Measurements from ENCODE around the gene CNGB1.

Gene CNGB1

DNA sequence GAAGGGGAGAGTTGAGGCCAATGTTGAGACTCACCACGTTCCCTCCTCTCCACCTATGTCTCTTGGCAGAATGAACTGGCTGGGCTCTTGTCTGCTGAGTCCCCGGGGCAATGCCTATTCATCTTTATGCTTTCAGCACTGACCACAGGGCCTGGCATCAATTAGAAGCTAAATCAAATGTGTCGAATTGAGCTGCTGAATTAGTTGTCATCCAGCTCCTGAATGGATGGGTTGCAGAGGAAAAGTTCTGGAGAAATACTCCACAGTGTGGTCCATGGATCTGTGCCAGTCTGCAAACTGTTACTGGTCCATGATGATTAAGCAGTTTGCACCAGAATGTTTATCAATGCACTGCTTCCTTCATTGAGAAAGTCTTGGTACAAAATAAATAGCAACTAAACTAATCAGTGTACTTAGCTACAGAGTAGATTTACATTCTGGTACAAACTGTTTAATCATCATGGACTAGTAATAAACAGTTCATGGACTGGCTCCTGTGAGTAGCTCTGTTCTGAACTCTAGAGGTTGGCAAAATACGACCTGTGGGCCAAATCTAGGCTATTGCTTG, 4.6 kb downstream of the CNGB1 start:
- Histone ChIP-seq H3K9me3 (ENCODE audit: control insufficient read depth, insufficient read depth, low read length) (no peaks in the 10 kb centered on the region), H3K9ac (ENCODE audit: low read depth, low read length) (no peak overlapping the region)

DNA sequence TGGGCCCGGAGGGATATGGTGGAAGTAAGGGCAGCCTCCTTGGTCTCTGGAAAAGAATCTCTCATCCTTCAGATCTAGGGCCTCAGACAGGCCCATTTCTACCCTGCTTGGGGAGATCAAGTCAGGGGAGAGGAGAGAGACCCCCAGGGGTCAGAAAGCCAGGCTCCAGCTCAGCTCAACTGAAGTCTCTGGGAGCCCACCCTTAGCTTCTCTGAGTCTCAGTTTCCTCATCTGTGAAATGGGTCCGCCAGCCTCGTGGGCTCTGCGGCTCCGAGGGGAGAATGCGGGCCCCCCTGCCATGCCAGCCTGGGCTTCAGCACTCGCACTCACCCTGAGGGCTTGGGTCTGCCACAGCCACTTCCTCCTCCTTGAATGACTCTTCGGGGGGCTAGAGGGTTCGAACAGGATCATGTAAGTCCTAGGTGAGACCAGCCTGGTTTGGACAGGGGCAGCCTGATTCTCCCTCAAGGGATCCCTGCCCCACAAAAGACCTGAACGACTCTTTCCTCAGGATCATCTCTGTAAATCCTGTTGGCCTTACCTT, 6.7 kb downstream of the CNGB1 start:
- Histone ChIP-seq H3K27me3 (ENCODE audit: control insufficient read depth, insufficient read depth, low read length) (no peaks in the 10 kb centered on the region), H3K4me1 (ENCODE audit: control insufficient read depth, insufficient read depth, low read length) (no peaks in the 10 kb centered on the region), H3K36me3 (ENCODE audit: control insufficient read depth, insufficient read depth, low read length) (no peaks in the 10 kb centered on the region), H3K9me3 (ENCODE audit: control insufficient read depth, insufficient read depth, low read length) (no peaks in the 10 kb centered on the region), H3K4me3 (ENCODE audit: low read depth, low read length) (no peak overlapping the region), H3K9ac (ENCODE audit: low read depth, low read length) (no peak overlapping the region)

More for the DNA sequence above, 4.6 kb downstream of the CNGB1 start:
- no peaks in the 10 kb centered on the region for H3K27me3 ChIP-seq (ENCODE audit: control insufficient read depth, insufficient read depth, low read length)
- H3K36me3 ChIP-seq (ENCODE audit: control insufficient read depth, insufficient read depth, low read length): no peaks in the 10 kb centered on the region
- H3K4me3 ChIP-seq (ENCODE audit: low read depth, low read length): no peak overlapping the region
- no peaks in the 10 kb centered on the region for H3K4me1 ChIP-seq (ENCODE audit: control insufficient read depth, insufficient read depth, low read length)

DNA sequence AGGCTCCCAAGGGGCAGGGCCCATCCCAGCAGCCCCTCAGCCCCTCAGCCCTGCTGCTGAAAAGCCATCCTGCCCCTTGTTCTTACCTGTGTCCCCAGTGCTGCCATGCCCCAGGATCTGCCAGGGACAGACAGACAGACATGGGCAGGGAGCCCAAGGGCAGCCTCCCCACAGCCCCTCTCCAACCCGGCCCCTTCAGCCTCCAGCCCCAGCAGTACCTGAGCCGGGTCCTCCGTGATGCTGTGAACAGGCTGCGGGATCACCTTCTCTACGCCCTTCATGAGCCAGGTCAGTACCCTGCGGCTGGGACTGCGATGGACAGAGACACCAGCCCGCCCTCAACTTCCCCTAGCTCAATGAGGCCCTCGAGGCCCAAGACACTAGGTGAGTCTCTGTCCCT, 8.2 kb downstream of the CNGB1 start:
- Histone ChIP-seq H3K4me1 (ENCODE audit: control insufficient read depth, insufficient read depth, low read length) (peaks cover 2% of the 10 kb centered on the region), H3K27me3 (ENCODE audit: control insufficient read depth, insufficient read depth, low read length) (no peaks in the 10 kb centered on the region), H3K9me3 (ENCODE audit: control insufficient read depth, insufficient read depth, low read length) (no peaks in the 10 kb centered on the region), H3K4me3 (ENCODE audit: low read depth, low read length) (no peak overlapping the region), H3K36me3 (ENCODE audit: control insufficient read depth, insufficient read depth, low read length) (no peaks in the 10 kb centered on the region), H3K9ac (ENCODE audit: low read depth, low read length) (no peak overlapping the region)

DNA sequence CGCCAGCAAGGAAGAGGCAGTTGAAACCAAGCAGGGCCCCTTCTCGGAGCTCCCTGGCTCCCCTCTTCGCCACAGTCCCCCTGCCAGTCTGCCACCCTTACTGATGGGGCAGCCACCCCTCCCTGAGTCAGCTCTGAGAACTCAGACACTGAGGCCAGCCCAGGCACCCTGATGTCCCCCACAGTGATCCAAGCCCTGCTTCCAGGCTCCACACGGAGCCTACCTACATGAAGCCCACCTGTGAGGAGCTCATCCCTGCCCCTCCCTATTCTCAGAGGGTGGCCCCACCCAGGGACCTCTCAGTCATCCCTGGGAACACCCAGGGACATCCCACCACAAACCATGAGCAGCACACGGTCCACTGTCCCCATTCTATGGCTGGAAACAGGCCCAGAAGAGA, 8.9 kb downstream of the CNGB1 start:
- Histone ChIP-seq H3K9ac (ENCODE audit: low read depth, low read length) (no peak overlapping the region), H3K4me3 (ENCODE audit: low read depth, low read length) (no peak overlapping the region), H3K9me3 (ENCODE audit: control insufficient read depth, insufficient read depth, low read length) (no peaks in the 10 kb centered on the region), H3K4me1 (ENCODE audit: control insufficient read depth, insufficient read depth, low read length) (peaks cover 9% of the 10 kb centered on the region), H3K36me3 (ENCODE audit: control insufficient read depth, insufficient read depth, low read length) (no peaks in the 10 kb centered on the region), H3K27me3 (ENCODE audit: control insufficient read depth, insufficient read depth, low read length) (no peaks in the 10 kb centered on the region)

DNA sequence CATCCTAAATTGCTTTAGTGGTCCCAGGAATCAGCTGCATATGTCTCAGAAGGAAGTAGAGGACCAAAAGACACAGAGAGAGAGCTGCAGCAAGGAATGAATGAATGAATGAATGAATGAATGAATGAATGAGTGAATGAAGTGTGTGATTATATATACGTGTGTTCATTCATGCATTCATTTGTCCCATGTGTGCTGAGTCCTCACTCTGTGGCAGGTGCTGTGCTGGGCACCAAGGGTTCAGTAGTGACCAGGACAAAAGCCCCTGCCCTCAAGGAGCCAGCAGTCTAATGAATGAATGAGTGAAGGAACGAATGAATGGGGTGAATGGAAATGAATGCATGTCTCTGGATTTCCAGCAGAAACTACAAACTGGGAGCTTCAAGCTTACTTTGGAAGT, 9.4 kb downstream of the CNGB1 start:
- Histone ChIP-seq H3K27me3 (ENCODE audit: control insufficient read depth, insufficient read depth, low read length) (no peaks in the 10 kb centered on the region), H3K9me3 (ENCODE audit: control insufficient read depth, insufficient read depth, low read length) (no peaks in the 10 kb centered on the region), H3K4me1 (ENCODE audit: control insufficient read depth, insufficient read depth, low read length) (peaks cover 9% of the 10 kb centered on the region), H3K36me3 (ENCODE audit: control insufficient read depth, insufficient read depth, low read length) (no peaks in the 10 kb centered on the region), H3K9ac (ENCODE audit: low read depth, low read length) (no peak overlapping the region), H3K4me3 (ENCODE audit: low read depth, low read length) (no peak overlapping the region)

DNA sequence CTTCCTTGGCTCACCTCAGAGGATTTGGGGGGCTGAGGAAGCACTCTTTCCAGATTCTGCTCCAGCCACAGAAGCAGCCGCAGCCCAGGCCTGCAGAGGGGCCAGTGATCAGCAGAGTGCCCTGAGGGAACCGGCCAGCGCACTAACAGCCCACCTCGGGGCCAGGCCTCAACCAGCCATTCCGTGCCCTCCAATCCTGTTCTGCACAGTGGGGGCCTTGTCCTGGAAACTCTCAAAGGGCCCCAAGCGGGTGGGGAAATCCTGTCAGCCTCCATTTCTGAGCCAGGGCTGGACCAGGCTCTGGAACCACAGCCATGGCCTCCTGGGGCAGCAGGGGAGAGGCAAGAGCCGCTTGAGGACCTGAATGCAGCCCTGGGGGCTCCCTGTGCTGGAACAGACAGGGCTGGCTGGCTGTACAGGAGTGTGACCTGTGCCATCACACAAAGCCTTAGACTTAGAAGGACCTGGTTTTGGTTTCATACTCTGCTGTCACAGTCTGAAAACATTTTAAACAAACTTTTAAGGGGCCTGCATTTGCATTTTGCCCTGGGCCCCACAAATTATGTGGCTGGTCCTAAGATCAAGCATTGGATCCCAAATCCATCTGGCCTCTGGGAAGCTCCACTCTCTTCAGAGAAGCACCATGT, 10.0 kb downstream of the CNGB1 start:
- Histone ChIP-seq H3K27me3 (ENCODE audit: control insufficient read depth, insufficient read depth, low read length) (no peaks in the 10 kb centered on the region), H3K36me3 (ENCODE audit: control insufficient read depth, insufficient read depth, low read length) (no peaks in the 10 kb centered on the region), H3K4me3 (ENCODE audit: low read depth, low read length) (no peak overlapping the region), H3K9ac (ENCODE audit: low read depth, low read length) (no peak overlapping the region), H3K4me1 (ENCODE audit: control insufficient read depth, insufficient read depth, low read length) (peaks cover 9% of the 10 kb centered on the region), H3K9me3 (ENCODE audit: control insufficient read depth, insufficient read depth, low read length) (no peaks in the 10 kb centered on the region)

DNA sequence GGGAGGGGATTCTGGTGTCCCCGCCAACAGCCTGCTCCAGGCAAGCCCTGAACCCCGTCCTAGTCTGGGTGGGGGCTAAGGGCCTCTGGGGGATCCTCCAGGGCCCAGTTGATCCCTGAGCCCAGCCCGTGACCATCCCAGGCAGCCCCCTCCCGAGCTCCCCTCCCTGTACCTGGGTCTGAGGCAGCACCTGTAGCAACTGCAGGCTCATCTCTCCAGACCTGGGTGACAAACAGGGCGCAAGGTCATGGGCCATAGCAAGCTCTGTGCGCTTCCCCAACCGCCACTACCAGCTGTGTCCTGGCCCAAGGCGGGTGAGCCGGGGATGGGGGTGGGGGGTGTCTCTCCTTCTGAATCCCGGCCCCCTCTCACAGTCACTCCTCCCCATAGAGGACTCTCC, 10.6 kb downstream of the CNGB1 start:
- Histone ChIP-seq H3K9ac (ENCODE audit: low read depth, low read length) (no peak overlapping the region), H3K9me3 (ENCODE audit: control insufficient read depth, insufficient read depth, low read length) (no peaks in the 10 kb centered on the region), H3K4me1 (ENCODE audit: control insufficient read depth, insufficient read depth, low read length) (peaks cover 9% of the 10 kb centered on the region), H3K4me3 (ENCODE audit: low read depth, low read length) (no peak overlapping the region), H3K27me3 (ENCODE audit: control insufficient read depth, insufficient read depth, low read length) (no peaks in the 10 kb centered on the region), H3K36me3 (ENCODE audit: control insufficient read depth, insufficient read depth, low read length) (no peaks in the 10 kb centered on the region)

DNA sequence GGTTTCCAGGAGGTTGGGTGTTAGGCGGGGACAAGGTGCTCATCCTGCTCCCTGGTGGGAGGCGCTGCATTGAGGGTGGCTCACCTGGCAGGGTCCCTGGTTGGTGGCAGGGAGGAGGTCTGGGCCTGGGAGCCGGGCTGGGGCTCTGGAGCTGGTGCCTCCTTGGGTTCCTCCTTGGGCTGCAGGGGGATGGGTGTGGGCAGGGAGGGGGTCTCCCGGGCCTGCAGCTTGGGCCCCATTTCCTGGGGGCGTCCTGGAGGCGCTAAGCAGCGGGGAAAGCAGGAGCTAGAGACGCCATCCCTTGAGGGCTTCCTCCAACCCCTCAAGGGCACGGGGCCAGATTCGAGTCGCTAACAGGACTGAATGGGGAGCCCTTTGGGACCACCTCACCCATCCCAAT, 11.1 kb downstream of the CNGB1 start:
- Histone ChIP-seq H3K9ac (ENCODE audit: low read depth, low read length) (no peak overlapping the region), H3K27me3 (ENCODE audit: control insufficient read depth, insufficient read depth, low read length) (no peaks in the 10 kb centered on the region), H3K9me3 (ENCODE audit: control insufficient read depth, insufficient read depth, low read length) (no peaks in the 10 kb centered on the region), H3K36me3 (ENCODE audit: control insufficient read depth, insufficient read depth, low read length) (no peaks in the 10 kb centered on the region), H3K4me3 (ENCODE audit: low read depth, low read length) (no peak overlapping the region), H3K4me1 (ENCODE audit: control insufficient read depth, insufficient read depth, low read length) (peaks cover 9% of the 10 kb centered on the region)

DNA sequence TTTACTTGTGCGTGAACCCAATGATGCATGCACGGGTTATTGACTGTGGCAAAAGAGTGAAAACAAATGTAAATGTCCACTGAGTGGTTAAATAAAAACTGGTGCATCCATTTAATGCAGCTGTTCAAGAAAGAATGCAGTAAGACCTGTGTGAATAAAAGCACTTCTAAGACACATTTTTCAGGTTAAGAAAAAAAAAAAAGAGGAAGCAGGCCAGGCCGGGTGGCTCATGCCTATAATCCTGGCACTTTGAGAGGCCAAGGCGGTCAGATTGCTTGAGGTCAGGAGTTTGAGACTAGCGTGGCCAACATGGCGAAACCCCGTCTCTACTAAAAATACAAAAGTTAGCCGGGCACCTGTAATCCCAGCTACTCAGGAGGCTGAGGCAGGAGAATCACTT, 11.8 kb downstream of the CNGB1 start:
- H3K4me1 ChIP-seq (ENCODE audit: control insufficient read depth, insufficient read depth, low read length): peaks cover 9% of the 10 kb centered on the region
- no peak overlapping the region for H3K9ac ChIP-seq (ENCODE audit: low read depth, low read length)
- no peaks in the 10 kb centered on the region for H3K9me3 ChIP-seq (ENCODE audit: control insufficient read depth, insufficient read depth, low read length)
- H3K27me3 ChIP-seq (ENCODE audit: control insufficient read depth, insufficient read depth, low read length): no peaks in the 10 kb centered on the region
- no peaks in the 10 kb centered on the region for H3K36me3 ChIP-seq (ENCODE audit: control insufficient read depth, insufficient read depth, low read length)
- H3K4me3 ChIP-seq (ENCODE audit: low read depth, low read length): no peak overlapping the region

DNA sequence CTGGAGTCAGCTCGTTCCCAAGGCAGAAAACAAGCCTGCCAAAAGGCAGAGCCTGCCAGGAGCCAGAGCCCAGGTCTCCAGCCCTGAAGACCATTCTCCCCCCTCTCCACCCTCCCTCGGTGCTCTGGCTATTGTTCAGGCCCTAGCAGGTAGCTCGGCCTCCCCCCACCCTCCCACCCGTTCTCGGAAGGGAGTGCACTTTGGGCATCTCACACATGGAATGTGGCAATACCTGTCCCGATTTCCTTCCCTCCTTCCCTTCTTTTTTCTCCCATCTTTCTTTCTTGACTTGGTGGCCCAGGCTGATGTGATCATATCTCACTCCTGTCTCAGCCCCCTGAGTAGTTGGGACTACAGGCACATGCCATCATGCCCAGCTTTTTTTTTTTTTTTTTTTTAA, 12.4 kb downstream of the CNGB1 start:
- no peaks in the 10 kb centered on the region for H3K9me3 ChIP-seq (ENCODE audit: control insufficient read depth, insufficient read depth, low read length)

DNA sequence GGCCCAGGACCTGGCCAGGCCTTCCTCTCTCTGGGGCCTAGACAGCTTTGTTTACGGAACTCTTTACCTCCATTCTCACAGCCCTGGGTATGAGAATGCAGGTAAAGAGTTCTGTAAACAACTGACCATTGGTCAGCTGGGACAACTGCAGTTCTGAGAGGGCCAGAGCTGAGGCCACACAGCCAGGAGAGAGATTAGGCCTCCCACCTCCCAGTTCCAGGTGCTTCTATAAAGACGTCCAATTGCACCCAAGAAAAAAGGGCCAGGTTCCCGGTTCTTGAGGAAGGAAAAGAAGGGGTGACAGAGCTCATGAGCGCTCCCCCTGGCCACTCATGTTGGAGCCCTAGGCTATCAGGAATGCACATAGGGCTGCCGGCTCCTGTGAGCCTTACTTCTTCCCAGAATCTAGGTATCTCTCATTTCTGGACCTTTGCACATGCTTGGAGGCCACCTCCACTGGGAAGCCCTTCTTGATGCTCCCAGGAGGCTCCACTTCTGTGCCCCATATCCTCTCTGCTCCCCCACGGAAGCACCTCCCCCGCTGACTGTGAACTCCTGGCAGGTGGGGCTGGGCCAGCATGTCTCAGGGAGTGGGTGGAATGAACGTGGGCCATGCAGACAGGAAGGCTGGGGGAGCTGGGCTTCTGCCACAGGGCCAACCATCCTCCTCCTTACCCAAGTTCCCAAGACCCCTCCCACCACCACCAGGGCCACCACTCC, 13.1 kb downstream of the CNGB1 start:
- Histone ChIP-seq H3K9ac (ENCODE audit: low read depth, low read length) (no peak overlapping the region), H3K4me1 (ENCODE audit: control insufficient read depth, insufficient read depth, low read length) (peaks cover 9% of the 10 kb centered on the region), H3K27me3 (ENCODE audit: control insufficient read depth, insufficient read depth, low read length) (no peaks in the 10 kb centered on the region), H3K4me3 (ENCODE audit: low read depth, low read length) (no peak overlapping the region), H3K36me3 (ENCODE audit: control insufficient read depth, insufficient read depth, low read length) (no peaks in the 10 kb centered on the region), H3K9me3 (ENCODE audit: control insufficient read depth, insufficient read depth, low read length) (no peaks in the 10 kb centered on the region)

More for the DNA sequence above, 12.4 kb downstream of the CNGB1 start:
- Histone ChIP-seq H3K9ac (ENCODE audit: low read depth, low read length) (no peak overlapping the region), H3K27me3 (ENCODE audit: control insufficient read depth, insufficient read depth, low read length) (no peaks in the 10 kb centered on the region), H3K36me3 (ENCODE audit: control insufficient read depth, insufficient read depth, low read length) (no peaks in the 10 kb centered on the region), H3K4me3 (ENCODE audit: low read depth, low read length) (no peak overlapping the region), H3K4me1 (ENCODE audit: control insufficient read depth, insufficient read depth, low read length) (peaks cover 9% of the 10 kb centered on the region)

All from iPS-15b (cell line).